ENCODE data around the gene EHF.

The EHF gene

GRCh38 chr11:34602245-34602644, 18.6 kb upstream of the EHF start:
- no peak for DNase-seq (ENCODE audit: low spot score)

- DNase-seq (ENCODE audit: low spot score) = no peak
Measured at GRCh38 chr11:34603129-34604001, 17.5 kb upstream of the EHF start.

DNA sequence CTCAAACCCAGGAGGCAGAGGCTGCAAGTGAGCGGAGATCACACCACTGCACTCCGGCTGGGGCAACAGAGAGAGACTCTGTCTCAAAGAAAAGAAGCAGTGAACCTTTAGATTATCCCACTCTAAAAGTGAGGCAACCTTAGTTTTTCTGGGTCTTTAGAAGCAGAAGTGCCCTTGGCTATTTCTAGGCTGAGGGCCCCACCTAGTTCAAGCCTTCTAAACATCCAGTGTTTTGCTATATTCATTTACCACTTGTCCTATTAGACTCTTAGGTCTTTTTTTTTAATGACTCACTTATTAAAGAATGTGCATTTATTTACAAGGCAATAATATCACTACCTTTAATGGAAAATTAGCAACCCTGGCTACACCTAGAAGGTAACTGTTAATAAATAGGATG, 16.7 kb upstream of the EHF start:
- DNase-seq (ENCODE audit: low spot score) = no peak

- no peak for DNase-seq (ENCODE audit: low spot score)
Measured at GRCh38 chr11:34604911-34605310, 16.0 kb upstream of the EHF start.

GRCh38 chr11:34605481-34606325, 15.2 kb upstream of the EHF start:
- no peak for DNase-seq (ENCODE audit: low spot score)

DNA sequence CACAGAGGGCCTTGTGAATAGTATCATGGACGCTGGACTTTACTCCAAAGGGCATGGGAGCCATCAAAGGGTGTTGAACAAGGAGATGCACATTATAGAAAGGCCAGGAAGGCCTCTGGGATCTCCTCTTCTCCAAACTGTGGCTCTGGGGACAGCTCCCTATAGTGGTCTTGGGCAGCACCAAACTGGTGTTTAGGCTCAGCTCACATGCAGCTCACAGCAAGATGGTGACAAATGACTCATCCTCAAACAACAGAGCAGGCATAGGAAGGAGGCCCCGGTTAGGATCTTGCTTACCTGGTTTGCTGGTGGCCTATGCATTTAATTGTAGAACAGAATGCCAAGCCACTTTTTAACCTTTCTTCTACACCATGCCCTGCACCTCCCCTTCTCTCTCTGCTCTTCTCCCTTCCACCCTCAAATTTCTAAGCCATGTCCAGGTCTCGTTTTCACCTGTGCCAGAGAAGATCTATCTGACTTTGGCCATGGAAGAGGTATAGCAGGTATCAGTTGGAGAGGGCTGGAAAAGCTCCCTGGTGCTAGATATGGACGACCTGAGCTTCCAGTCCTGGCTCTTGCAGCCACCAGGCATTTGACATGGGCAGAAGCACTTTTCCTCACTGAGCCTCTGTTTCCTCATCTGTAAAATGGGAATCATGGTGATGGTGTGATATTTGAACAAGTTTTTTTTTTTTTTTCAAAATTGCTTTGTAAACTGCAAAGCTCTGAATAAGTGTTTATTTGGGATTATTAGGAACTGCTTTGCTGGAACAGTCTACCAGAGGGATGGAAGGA, 14.4 kb upstream of the EHF start:
- no peak for DNase-seq (ENCODE audit: low spot score)

GRCh38 chr11:34609187-34609751, 11.6 kb upstream of the EHF start:
- no peak for DNase-seq (ENCODE audit: low spot score)

DNA sequence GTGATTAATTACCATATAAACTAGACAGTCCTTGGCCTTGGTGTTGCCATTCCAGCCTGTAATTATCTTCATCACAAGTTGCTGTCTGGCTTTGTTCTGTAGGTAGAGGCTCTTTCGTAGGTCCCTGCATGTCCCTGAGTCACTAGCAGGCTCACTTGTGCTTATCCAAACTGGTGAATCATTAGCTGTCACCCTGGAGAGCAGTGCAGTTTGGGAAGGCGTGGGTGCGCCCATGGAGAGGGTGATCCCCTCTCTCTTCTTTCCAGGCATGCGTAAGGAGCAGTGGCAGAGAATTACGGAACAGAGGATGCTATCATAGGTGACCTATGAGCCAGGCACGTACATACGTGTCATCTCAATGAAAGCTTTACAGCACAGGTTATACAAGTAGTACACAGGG, 11.0 kb upstream of the EHF start:
- no peak for DNase-seq (ENCODE audit: low spot score)

DNA sequence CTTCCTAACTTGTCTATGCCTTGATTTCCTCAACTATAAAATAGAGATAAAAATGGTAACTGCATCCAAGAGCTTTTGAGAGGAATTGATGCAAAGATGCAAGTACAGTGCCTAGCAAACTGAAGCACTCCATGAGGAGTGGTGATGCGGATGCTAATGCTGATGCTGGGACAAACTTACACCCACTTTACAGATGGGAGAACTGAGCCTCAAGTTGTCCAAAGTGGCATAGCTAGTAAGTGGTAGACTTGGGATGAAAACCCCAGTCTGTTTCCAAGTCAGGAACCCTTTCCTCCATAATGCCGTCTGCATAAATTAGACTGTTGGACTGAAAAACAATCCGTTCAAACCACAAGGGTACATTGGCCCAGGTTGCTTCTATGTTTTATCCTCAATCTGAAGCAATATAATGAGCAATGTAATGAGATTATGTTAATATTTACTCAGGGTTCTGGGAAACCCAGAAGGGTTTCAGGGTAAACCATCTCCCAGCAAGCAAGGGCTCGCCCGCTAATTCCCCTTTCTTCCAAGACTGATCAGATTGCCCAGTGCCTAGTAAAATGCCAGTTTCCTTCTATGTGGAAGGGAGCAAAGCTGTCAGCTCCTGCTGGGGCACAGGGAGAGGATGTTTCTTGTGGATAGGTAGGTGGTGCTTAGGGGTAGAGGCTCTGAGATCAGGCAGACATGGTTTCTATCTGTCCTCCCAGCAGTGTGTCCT, 10.4 kb upstream of the EHF start:
- no peak for DNase-seq (ENCODE audit: low spot score)

- no peak for DNase-seq (ENCODE audit: low spot score)
Measured at GRCh38 chr11:34613015-34613414, 7.9 kb upstream of the EHF start.

GRCh38 chr11:34613552-34614056, 7.3 kb upstream of the EHF start:
- no peak for DNase-seq (ENCODE audit: low spot score)

GRCh38 chr11:34614344-34615104, 6.4 kb upstream of the EHF start:
- DNase-seq (ENCODE audit: low spot score) = peak; percentile 56

GRCh38 chr11:34616086-34616485, 4.8 kb upstream of the EHF start:
- DNase-seq (ENCODE audit: low spot score) = no peak

- no peak for DNase-seq (ENCODE audit: low spot score)
Measured at GRCh38 chr11:34616830-34617504, 3.9 kb upstream of the EHF start.

- DNase-seq (ENCODE audit: low spot score) = no peak
Measured at GRCh38 chr11:34618406-34618805, 2.5 kb upstream of the EHF start.

DNA sequence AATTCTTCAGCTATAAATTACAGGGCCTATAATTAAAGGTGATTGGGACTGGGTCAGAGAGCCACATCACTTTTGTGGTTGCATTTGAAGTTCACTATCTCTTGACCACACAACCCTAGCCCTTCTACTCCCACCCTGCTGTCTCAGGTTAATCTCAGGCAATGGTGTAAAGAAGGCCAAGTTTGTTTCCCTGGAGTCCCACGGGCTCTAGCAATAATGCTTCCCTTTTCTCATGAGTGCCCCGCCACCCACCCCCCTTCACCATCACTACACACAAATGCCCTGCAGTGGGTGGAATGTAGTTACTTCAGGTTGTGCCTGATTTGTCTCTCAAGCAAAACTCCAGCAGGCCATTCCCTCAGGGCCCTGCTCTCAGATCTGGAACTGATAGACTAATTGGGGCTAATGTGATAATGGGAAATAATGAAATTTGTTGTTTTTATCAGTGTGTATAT, 1.8 kb upstream of the EHF start:
- DNase-seq (ENCODE audit: low spot score) = no peak

- no peak for DNase-seq (ENCODE audit: low spot score)
Measured at GRCh38 chr11:34620202-34620601, 691 bp upstream of the EHF start.

DNA sequence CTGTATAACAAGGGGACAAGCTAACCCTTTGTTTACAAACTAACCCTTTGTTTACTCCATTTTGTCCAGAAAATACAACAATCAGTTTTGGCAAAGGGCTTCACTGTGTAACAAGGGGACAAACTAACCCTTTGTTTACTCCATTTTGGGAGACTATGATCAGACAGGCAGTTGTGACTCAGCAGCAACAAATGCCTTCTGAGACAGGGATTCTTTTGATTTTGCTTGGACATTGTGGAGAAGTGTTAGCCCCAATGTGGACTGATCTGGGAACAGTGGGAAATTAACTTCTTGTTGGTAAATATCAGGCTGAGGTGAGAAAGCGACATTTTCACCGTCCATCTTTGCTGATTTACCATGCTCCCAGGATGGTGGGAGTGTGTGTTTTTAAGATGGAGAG, 983 bp downstream of the EHF start:
- DNase-seq (ENCODE audit: low spot score) = no peak

DNA sequence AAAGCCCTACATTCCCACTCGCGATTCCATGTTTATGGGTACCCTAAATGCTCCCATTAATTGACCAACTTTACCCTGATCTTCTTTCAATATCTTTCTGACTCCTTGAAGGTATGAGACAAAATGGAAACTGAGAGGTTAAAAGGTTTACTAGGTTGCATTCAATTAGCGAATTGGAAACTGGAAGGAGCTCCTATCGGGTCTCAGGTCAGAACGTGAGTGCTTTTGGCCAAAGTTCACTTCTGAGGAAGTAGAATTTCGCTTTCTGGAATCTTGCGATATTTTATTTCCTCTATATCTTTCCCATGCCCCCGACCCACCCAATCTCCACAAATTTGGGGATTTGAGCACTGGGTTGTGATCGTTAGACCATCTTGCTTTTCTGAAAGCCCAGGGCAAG, 2.6 kb downstream of the EHF start:
- DNase-seq (ENCODE audit: low spot score) = no peak

GRCh38 chr11:34624069-34624468, 3.2 kb downstream of the EHF start:
- no peak for DNase-seq (ENCODE audit: low spot score)
